GM18868 (cell line): ENCODE data around the gene ZFYVE28.

Experiments used
- ATAC-seq: cut with Tn5 transposase; IDR thresholded peaks from one replicate; pipeline ENCODE4 v1.9.1; 2021; ENCODE audit warnings: mild to moderate bottlenecking, moderate library complexity; ENCODE audit not compliant: unreplicated experiment

ZFYVE28 gene

DNA sequence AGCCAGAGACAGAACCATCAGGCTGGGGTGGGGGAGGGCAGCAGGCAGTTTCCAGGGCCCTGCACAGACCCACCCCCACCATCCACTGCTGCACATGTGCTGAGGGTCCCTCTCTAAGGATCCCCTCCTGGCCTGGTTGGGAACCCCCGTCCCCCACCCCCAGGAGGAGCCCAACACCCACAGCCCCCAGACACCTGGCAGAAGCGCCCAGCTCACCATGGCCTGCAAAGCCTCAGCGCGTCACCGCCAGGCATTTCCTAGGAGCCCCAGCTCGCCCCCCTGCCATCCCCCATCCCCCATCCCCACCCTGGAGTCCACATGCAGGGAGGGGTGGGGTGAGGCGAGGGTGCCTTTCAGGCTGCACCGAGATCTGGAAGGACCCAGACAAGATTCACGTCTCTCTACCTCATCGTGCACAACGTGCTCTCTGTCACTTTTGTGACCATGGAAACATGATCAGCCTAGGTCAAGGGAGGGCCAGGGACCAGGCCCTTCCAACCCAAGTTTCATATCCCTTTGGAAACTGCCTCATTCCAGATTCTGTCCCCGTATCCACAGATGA is 165.8 kb downstream of the ZFYVE28 start:
- no peak for ATAC-seq

DNA sequence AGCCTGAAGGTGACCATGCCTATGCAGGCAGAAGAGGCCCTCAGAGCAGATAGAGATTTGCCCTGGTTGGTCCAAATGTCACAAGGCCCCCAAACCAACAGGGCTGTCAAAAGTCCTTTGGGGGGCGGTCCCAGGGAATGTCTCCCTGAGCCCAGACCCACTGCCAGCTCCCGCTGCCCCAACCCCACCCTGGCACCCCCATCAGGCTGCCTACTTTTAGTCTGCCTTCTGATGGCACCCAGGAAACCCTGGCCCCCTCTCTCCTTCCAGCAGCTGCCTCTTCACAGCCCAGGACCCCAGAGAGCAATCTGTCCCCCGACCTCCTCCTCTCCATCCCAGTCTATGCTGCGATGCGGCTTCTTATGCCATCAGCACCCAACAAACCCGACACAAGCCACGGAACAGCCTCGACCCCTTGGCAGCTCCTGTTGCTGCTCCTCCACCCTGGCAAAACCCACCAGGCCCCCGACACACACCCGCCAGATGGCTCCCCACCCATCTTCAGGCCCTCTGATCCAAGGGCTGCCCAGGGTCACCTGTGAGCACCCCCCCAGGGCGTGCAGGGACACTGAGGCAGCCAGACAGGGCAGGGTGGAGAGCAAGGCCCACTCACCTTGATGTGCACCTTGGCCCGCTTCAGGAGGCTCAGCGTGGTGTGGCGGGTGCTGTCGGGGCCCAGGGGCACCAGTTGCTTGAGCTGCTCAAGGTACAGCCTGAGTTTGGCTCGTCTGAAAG is 166.5 kb downstream of the ZFYVE28 start:
- ATAC-seq, result no peak

DNA sequence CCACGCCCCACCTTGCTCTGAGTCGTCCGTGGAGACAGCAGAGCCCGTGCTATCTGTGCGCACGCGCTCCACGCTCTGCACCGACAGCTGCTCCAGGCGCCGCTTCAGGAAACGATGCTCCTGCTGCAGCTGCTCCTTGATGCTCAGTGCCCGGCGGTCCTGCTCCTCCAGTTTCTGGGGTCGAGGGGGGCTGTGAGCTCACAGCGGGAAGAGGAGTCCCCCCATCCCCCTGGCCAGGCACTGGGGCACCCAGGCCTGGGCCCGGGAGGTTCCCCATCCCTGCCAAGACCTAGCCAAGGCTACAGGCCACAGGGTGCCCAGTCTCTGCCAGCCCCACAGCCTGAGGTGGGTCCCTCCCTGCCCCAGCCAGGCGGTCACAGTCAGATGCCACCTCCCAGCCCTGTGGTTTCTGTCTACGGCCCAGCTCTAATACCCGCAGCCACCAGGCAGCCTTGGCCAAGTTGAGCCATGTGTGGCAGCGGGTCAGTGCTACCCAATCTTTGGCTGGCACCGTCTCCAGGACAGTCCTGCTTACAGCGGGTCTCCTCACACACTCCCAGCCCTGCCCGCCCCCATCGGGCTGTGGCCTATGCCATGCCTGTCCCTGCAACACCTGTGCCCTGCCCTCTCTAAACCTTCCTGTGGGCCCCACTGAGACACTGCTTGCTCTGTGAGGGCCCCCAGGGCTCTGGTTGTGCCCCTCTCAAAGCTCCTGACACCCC is 167.2 kb downstream of the ZFYVE28 start:
- no peak for ATAC-seq

DNA sequence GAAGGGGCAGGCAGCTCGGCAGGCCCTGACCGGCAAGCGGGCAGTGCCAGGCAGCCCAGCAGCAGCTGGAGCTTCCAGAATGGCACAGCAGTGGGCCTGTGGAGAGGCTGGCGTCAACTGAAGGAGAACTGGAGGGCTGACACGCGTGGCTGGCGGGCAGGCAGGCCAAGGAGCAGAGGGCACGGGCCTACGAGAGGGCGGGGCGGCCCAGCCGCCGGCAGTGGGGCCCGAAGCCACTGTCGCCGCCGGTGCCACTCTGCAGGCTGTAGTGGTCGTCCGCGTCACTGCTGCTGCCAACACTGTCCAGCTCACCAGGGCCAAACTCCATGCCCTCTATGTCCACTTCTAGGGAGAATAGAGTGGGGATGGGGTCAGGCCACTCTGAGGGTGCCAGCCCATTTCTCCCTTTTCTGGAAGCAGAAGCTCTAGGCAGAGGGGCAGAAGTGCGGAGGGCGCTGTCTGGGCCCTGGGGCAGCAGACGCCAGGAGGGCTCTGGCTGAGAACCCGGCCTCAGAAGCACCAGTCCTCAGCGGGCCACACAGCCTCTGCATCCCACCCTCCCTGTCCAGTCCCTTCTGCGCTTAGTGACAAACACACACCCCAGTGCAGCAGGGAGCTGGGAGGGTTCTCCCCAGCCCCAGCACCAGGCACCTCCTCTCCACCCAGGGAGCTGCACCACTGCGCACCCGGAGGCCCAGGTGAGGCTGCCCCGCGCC is 167.9 kb downstream of the ZFYVE28 start:
- no peak for ATAC-seq

DNA sequence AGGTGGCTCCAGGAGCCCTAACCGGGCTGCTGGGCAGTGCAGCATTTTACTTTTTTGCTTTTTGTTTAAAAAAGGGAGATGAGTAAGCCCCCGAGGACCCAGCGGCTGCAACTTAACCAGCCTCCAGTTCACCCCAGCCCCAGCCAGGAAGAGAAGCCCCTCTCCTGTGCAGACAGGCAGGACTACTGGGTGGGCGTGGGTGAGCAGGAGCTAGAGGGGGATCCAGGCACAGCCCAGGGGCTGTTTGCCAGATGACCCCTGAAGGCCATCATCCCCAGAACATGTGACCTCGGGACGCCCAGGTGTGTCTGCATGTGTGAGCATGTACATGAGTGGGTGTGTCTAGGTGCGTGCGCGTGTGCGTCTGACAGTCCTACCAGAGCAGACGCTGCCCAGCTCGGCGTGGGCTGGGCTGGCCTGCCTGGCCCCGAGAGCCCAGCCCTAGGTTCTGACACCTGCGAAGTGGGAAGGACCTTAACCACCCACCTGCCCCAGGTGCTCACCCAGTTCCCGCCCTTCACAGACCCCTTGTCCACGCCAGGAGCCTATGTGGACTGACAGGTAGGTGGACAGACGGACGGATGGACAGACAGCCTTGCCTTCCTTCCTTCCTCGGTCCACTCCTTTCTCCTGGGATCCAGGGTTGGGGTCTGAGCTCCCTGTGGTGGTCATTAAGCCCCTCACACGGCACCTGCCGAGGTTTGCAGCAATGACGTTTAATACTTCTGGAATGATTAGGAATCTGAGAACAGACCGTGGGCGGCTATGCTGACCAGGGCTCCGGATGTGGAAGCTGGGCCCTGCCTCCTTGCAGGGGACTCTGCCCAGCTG is 168.7 kb downstream of the ZFYVE28 start:
- no peak for ATAC-seq

DNA sequence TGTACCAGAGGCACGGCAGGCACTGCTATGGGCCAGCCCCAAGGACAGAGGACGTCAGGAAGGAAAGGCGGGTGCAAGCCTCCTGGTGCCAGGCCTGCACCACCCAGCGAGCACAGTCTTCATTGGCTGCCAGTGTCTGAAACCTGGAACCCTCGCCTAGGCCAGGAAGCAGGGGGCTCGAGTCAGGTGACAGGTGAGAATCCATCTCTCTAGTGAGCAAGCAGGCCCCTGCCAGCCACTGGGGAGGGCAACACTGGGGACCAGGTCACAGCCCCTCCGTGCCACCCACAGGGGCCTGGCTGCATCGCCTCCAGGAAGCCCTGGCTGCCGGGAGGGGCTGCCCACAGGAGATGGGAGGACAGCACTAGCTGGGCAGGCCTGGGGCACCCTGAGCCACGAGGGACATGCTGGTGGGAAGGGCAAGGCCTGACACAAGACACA is 169.6 kb downstream of the ZFYVE28 start:
- ATAC-seq, result no peak

DNA sequence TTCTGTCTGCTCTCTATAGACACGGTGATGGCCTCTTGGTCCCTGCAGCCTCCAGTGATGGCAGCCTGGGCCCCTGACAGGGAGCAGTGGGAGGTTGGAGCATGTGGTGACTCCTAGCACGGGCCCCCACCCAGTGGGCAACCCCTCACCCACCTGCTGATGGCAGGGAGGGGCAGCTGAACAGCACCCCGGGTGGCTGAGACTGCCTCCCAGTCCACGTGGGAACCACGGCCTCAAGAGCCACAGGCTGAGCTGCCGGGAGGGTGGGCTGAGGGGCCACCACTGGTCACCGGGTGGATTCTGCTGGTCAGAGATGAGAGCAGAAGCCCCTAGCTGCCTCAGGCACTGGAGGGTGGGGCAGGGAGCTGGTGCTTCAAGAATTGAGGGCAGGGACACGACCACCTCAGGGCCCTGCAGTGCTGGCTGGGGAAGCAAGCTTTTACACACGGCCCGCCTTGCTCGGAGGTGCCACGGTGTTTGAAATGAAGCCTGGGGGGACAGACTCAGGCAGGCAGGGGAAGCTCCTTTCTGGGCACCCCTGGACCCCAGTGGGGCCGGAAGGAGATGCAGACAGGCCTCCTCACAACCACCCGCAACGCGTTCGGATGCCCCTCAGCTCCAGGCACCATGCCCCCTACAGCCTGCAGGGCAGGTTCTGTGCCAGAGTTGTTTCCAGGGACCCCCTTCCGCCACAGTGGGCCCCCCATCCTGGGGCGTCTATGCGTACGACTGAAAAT is 170.2 kb downstream of the ZFYVE28 start:
- ATAC-seq, result no peak

DNA sequence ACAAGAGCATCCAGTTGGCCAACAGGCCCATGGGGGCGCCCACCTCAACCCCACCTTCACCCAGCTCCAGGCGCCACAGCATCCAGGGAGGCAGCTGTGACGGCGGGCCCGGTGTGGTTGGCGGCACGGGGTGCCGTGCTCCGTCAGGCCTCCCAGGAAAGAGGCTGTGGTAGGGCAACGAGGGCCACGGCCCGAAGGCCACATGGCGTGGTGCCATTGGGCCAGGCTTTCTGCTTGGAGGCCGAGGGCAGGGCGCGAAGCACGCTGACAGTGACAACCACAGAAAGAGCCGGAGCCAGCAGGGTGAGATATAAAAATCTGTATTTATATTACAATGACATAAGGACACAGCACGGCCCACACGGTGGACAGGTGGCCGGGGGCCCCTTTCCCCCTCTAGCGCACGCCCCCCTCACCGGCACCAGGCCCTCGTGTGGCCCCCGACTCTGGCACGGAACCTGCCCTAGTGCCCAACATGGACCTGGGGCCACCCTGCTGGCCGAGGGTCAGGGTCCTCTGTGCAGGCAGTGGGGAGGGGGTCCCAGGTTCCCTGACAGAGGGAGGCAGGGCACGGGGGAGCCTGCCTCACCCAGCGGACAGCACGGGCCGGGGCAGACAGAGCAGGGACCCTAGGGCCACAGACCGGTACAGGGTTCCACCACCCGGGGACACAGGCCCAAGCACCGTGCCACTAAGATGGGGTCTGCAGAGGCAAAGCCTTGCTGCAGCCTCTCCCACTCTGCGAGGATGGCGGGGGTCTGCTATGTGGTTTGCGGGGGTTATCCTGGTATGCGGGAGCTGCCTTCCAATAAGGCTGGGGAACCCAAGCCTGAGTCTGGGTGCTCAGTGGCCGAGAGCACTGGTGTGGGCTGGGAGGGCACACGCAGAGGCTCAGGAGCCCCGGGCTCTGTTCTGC is 171.1 kb downstream of the ZFYVE28 start:
- ATAC-seq, result no peak

DNA sequence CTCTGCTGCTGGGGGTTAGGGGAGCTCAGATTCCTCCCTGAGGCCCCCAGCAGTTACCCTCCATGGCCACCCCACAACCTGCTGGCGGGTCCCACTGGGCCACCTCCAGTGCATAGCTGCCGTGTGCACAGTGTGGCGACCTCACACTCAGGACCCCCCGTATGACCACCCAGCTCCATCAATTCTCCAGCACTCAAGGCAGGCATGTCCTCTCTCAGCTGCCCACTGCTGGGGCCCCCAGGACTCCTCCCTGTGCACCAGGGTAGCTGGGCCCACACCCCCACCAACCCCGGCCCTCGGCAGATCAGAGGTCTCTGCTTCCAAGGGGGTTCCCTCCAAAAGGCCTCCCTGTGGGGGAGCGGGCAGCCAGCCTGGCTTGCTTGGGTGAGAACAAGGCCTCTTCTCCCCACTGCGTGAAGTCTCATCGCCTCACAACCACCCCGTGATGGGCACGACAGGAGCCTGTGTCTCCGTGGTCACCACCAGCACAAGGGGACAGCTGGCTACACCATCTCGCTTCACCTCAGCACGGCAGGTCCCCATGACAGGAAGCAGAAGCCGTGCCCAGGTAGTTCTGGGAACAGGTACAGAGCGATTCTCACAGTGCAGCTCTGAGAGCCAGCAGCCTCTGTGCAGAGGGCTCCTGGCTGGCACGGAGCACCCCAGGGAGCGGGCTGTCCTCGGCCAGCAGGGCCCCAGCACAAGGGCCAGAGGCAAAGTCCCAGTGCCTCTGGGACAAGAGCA is 171.9 kb downstream of the ZFYVE28 start:
- ATAC-seq, result no peak

DNA sequence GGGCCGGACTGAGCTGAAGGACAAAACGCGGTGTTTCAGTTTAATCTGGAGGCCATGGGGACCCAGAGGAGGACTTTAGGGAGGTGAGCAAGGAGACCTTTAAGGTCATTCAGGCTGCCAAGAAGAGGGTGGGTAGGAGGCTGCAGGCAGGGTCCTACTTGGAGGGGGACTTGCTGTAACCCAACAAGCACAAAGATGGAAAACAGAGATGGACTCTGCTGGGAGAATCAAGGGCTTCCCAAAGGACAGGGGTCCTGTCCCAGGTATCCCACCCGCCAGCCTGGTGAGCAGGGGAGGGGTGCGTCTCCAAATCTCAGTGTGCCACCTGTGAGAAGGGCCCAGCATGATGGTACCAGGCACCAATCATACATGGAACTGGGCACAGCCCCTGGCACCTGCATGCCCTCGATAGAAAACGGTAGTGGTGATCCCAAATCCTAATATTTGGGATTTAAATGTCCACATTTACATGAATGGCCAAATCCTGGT is 172.6 kb downstream of the ZFYVE28 start:
- no peak for ATAC-seq

DNA sequence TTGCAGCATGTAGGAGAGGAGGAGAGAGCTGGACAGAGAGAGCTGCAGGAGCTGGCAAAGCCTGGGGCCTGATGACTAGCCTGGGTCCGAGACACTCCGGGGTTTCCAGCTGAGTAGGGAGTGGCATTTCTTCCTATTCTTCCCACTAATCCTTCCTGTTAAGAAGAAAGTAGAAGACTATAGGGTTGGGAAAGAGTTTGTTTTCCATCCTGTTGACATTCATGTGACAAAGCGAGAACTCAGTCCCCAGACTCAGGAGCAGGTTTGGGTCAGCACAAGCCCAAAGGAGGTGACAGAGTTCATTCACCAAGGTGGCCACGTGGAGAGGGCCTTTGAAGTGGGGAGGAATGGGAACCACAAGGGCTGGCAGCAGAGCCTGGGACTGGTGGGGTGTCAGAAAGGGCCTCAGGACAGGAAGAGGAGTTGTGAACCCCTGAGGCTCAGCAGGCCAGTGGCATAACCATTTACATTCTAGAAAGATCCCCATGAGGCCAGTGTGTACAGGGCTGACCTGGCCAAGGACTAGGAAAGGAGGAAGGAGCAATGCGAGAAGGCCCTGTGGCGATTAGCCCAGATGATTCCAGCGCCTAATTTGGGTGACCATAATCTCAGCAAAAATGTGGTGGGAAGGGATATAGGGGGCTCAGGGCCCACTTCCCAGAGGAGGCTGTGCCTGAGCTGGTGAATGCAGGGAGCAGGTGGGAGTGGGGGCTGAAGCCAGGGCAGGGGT is 173.2 kb downstream of the ZFYVE28 start:
- no peak for ATAC-seq

DNA sequence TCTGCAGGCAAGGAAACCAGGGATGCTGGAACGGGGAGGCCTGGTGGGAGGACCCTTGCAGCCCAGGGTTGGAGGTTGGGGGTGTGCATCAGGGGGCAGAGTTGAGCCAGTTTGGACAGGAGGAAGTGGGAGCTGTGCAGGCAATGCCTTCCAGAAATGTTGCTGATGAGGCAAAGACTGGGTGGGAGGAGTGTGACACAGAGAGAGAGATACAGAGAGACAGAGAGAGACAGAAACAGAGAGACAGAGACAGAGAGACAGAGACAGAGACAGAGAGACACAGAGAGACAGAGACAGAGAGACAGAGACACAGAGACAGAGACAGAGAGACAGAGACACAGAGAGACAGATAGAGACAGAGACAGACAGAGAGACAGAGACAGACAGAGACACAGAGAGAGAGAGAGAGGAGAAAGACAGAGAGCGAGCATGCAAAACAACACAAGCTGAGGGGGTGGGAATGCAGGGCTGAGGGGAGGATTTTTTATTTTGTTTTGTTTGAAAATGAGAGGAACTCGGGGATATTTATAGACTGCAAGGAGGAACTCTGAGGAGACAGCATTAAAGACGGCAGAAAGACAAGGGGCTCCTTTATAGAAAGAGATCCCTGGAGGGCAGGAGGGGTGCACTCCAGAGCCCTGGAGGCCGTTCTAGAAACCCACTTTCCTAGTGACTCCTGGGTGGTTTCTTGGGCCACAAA is 174.6 kb downstream of the ZFYVE28 start:
- ATAC-seq, result no peak

DNA sequence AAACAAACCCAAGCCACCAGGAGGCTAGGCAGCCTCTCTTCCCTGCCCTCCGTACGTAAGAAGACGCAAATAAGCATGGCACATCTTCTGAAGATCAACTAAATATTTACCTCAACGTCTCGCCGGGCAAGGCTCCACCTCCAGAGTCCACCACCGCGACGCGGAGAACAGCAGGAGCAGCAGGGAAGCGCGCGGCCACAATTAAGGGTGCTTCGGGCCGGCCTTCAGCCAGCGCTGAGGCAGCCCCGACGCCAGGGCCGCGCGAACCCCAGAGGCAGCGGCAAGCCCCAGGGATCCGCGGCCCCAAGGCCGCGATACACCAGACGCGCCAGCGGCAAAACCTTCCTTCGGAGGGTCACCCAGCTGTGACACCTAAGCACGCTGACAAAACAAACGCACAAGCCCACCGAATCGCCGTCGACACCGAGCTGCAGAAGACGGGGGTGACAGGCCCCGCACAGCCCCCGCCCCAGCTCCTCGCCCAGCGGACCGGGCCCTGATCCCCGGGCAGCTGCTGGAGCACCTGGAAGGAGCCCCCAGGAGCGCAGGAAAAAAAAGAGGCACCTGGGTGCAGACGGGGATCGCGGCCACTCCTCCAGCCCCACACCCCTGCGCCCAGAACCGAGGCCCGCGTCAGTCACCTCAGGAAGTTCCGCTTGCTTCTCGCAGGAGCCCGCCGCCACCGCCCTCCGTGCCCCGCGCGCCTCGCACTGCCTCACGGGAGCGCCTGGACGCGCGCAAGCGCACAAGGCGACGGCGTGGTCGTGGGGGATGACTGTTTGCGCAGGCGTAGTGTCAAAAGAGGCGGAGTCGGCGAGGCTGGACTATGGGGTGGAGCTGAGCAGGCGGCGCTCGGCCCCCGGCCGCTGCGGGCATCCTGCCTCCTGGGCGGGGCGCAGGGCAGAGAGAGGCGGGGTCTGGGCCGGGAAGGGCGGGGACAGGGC is 176.8 kb downstream of the ZFYVE28 start, which contains the start of the genes HAUS3 and POLN:
TSS of gene HAUS3 (minus strand) at position 712 of the 944 bp plus-strand sequence. CDS start 1,175 bp downstream, outside the sequence.
TSS of gene POLN (minus strand) at position 712 of the 944 bp plus-strand sequence. CDS start 12,890 bp downstream, outside the sequence.
- peak; percentile 86 for ATAC-seq

DNA sequence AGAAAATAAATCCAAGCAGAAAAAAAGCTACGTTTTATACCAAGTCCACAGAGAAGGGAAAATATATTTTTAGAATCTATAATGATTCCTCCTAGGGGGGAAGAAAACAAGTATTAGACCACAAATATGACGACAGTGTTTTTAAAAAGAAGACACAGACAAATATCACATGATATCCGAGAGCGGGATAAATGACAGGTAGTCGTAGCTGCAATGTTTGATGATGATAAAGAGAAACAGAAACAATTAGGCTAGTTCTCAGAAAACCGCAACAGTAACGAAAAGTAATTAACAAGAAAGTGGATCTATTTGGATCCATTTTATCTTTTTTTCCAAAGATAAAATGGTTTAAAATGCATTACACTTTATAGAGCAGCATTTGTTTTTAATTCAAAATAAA is 177.4 kb downstream of the ZFYVE28 start:
- no peak for ATAC-seq

DNA sequence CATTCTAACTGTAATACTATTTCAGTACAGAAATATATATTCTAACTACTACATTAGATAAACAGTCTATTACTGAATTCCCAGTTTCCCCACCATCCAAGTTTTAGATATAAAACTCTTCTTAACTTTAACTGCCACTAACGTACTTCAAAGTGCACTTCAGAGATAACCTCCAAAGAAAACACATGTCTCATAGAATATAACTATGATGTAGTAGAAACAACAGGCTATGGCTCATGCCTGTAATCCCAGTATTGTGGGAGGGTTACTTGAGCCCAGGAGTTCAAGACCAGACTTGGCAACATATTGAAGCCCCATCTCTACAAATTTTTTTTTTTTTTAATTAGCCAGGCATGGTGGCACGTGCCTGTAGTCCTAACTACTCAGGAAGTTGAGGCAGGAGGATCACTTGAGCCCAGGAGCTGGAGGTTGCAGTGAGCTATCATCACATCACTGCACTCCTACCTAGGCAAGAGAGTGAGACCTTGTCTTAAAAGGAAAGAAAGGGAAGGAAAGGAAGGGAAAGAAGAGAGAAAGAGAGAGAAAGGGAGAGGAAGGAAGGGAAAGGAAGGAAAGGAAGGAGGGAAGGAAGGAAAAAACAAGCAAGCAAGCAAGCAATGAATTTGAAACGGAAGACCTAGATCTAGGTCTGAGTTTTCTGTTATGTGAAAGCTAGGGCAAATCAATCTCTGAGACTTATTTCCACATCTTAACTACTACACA is 181.3 kb downstream of the ZFYVE28 start:
- ATAC-seq, result no peak
